GM13976 (cell line): Measurements from ENCODE around the gene HNRNPA1.

ENCODE experiments used
- DNase-seq: peaks from one replicate; pipeline ENCODE4 v3.0.0; 2012; ENCODE audit warnings: low spot score
- in situ Hi-C: fragments of 300-500 bp; cut with MboI; formaldehyde crosslinking; loops from one replicate; pipeline ENCODE4 v1.12.0; 2022; ENCODE audit warnings: low sequenced_read_pairs, mixed read lengths, inconsistent platforms; ENCODE audit not compliant: unreplicated experiment
- TF ChIP-seq, protein P1 (sequence below): IDR thresholded peaks from 2 replicates; pipeline ENCODE4 v1.5.1; 2012; ENCODE audit warnings: borderline replicate concordance, mild to moderate bottlenecking; ENCODE audit not compliant: insufficient read depth; ENCODE audit errors: extremely low read depth, missing control alignments, control extremely low read depth

HNRNPA1 gene

DNA sequence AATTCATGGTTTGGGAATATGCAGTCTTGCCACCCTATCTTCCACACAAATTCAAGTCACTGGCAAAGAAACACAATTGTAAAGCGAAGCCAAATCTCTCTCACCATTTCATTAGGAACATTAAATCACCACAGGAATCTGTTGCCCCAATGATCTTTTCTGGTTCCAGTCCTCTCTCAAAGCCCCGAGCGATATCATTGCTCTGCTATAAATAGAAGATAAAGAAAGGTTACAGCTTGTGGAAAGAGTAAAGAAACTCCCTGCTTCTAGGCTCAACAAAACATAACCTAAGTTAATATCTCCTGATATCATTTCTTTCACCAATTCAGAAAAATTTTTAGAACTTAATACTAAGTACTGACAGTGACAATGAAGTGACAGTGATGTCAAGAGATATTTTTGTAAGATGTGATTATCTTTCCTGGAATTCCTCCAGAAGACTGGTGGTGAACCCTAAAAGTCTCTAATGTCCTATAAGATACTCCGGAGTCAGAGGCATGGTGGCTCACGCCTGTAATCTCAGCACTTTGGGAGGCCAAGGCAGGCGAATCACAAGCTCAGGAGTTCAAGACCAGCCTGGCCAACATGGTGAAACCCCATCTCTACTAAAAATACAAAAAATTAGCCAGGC is 34.4 kb upstream of the HNRNPA1 start:
- in situ Hi-C loops: no loop called here
- TF ChIP-seq, protein P1, sequence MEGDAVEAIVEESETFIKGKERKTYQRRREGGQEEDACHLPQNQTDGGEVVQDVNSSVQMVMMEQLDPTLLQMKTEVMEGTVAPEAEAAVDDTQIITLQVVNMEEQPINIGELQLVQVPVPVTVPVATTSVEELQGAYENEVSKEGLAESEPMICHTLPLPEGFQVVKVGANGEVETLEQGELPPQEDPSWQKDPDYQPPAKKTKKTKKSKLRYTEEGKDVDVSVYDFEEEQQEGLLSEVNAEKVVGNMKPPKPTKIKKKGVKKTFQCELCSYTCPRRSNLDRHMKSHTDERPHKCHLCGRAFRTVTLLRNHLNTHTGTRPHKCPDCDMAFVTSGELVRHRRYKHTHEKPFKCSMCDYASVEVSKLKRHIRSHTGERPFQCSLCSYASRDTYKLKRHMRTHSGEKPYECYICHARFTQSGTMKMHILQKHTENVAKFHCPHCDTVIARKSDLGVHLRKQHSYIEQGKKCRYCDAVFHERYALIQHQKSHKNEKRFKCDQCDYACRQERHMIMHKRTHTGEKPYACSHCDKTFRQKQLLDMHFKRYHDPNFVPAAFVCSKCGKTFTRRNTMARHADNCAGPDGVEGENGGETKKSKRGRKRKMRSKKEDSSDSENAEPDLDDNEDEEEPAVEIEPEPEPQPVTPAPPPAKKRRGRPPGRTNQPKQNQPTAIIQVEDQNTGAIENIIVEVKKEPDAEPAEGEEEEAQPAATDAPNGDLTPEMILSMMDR: no peak
- DNase-seq: no peak

DNA sequence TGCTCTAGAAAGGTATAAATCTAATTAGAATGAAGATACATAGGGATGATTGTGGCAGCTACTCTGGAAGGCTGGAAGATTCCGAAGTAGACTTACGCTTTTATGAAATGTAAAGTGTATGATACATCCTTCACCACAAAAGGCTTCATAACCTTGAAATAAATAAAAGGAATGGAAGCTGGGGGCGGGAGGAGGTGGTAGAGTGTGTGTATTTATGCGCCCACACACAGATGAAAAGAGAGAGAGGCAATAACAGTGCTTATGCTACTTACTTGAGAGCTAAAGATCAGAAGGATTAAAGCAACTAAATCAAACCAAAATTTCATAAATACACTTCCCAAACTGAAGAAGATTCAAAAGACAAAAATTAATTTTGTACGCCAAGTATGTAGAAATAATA is 31.0 kb upstream of the HNRNPA1 start:
- in situ Hi-C loops: no loop called here
- DNase-seq: no peak
- TF ChIP-seq, protein P1: no peak

DNA sequence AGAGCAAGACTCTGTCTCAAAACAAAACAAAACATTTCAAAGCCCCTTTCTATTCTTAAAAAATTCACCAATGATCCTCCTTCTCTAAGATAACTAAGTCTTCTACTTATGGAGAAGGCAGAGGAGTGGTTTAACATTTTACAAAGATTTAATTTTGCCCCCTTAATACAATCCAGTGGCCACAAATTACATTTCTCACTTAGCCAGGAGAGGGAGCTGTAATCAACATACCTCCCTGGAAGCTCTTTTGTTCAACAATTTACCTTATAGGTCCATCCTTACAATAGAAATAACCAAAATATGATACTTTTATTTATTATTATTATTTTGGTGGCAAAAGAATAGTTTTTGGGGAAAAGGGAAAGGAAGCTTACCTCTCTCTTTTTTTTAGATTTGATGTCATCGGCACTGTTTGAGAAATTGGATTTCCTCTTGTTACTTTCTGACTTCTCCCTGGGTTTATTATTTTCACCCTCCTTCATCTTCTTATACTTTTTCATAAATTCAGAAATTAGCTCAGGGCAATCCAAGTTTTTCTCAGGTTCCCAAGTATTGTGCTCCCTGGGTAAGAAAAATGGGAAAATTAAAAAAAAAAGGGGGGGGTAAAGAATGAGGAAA is 28.8 kb upstream of the HNRNPA1 start:
- peak; percentile 70 for DNase-seq
- TF ChIP-seq, protein P1: peak; percentile 36
- in situ Hi-C loops: no loop called here

DNA sequence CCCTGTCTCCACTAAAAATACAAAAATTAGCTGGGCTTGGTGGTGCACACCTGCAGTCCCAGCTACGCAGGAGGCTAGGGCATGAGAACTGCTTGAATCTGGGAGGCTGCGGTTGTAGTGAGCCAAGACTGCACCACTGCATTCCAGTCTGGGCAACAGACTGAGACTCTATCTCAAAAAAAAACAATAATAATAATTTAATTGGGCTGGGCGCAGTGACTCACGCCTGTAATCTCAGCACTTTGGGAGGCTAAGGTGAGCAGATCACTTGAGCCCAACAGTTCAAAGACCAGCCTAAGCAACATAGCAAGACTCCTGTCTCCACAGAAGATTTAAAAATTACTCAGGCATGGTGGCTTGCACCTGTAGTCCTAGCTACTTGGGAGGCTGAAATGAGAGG is 27.3 kb upstream of the HNRNPA1 start:
- DNase-seq: no peak
- TF ChIP-seq, protein P1: no peak
- in situ Hi-C loops: no loop called here

DNA sequence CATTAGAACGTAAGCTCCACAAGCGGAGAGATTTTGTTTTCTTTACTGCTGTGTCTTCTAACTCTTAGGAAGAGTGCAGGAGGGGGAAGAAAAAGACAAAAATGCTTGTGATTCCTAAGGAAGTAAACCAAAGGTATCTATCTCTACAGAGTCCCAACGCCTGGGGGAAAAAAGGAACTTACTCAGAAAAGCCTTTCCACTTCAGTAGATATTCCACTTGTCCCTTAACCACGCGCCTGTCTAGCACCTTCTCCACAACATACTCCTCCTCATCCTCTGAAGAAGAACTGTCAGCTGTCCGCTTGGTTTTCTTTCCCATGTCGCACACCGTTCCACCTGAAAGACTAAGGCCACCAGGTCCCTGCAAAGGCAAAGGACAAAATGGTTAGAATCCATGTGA is 23.2 kb upstream of the HNRNPA1 start:
- in situ Hi-C loops: no loop called here
- no peak for DNase-seq
- TF ChIP-seq, protein P1: no peak

DNA sequence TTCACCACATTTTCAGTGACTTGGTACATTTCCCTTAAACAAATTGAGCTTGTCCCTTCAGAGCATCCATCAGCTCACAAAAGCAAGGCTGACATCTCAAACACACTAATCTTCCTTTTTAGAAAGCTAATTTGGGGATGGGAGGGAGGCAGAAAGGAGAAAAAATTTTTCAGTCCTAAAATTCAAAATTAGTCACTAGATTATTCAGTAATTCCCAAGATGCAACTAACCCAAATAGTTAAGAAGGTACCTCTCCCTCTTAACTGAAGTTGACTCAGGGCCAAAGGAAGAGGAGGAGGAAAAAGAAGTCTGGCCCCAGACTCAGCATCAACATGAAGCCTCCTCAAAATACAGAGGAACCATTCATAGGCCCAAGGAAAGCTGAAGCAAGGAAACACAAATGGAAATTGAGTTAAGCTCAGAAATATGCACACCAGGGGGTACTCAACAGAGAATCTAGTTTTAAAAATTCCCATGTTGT is 22.3 kb upstream of the HNRNPA1 start:
- no peak for DNase-seq
- TF ChIP-seq, protein P1: no peak
- in situ Hi-C loops: no loop called here
